ENCODE results near the gene SP140L.
"Not testable (repeated sequence)": the region's sequence is repeated elsewhere in the genome, so short reads cannot be mapped to it uniquely, and the experiment has no call there.

- not testable (repeated sequence) for TF ChIP-seq TAF1, POLR2A (IDR thresholded peaks at IDR 0.05; ENCODE audit: low read depth, low read length)
Observed at GRCh38 chr2:230439121-230439520, 112.1 kb downstream of the SP140L start.
